HG03196 (cell line): ENCODE data around the gene F2.
"Not testable (repeated sequence)": the region's sequence is repeated elsewhere in the genome, so short reads cannot be mapped to it uniquely, and the experiment has no call there.

Source experiments
- ATAC-seq: cut with Tn5 transposase; IDR thresholded peaks from one replicate; pipeline ENCODE4 v1.9.1; 2021; ENCODE audit not compliant: unreplicated experiment

F2 gene

GRCh38 chr11:46684367-46684766, 34.6 kb upstream of the F2 start:
- ATAC-seq, result no peak

DNA sequence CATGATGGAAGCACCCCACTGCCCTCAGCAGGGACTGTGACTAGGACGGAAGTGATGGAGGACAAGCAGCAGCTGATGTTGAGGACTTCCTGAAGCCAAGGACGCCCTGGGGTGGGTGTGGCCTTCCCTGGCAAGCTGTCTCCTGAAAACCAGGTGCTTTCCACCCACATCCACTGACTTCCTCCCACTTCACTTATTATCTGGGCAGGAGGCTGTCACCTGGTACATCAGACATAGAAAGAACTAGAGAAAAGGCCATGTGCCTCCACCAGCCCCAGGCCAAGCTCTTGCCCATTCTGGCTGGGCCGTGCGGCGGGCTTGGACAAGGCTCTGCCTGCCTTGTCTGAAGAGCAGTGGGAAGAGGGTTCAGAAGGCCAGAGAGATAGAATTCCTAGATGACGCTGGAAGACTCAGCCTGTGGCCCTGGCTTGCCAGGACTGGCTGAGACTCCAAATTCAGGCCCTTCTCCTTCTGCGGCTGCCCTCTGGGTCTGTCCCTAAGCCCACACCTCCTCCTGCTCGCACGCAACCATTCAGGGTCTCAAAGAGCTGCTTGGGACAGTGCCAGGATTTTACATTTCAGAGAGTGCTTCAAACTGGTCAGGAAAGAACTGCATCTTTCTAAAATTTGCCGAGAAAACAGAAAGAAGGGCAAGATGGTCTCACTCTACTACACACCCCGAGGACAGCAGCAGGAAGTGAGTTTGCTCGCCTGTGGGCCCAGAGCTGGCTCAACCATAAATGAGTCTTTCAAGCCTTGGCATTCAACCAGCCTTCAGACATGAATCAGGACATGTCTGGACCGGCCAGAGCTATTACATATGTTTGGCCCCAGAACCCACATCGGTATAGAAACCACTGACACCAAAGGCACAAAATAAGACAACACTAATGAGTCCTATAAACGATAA, 31.9 kb upstream of the F2 start:
- ATAC-seq, result no peak

GRCh38 chr11:46690702-46691101, 28.3 kb upstream of the F2 start:
- no peak for ATAC-seq

GRCh38 chr11:46692450-46692849, 26.6 kb upstream of the F2 start:
- no peak for ATAC-seq

- no peak for ATAC-seq
Observed at GRCh38 chr11:46693597-46694012, 25.4 kb upstream of the F2 start.

DNA sequence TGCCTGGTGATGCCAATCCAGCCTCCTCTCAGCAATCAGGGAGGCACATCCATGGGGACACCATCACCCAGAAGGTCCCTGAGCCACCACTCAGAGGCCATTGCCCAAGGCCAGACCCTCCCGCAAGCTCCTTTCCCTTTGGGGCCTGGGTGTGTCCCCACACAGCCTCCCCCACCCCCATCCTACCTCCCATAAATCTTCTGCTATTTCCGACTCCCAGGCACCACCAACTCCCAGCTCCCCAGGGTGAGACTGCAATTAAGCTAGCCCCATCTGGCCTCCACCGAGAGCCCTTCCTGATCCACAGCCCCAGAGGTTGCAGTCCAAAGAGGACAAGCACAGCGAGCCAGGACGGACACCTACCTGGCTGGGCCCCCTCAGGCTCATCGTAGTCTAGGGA, 24.9 kb upstream of the F2 start:
- no peak for ATAC-seq

DNA sequence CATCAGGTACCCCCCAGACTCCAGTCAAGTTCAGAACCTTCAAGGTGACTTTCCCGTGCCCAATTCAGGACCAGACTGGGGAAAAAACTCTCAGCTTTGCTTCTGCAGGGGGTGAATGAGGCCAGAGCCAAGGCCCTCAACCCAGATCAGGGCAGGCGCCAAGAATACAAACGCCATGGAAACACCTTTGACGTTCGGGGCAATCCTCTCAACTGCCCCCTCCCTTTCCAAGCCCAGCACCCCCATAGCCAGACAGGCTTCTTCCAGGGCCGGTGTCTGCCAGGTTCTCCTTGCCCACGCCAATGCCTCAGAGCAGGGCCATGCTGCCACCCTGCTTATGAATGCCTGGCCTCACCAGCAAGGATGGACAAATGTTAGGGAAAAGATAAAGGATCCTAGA, 24.4 kb upstream of the F2 start:
- ATAC-seq, result no peak

- ATAC-seq, result no peak
Observed at GRCh38 chr11:46695345-46696211, 23.4 kb upstream of the F2 start.

DNA sequence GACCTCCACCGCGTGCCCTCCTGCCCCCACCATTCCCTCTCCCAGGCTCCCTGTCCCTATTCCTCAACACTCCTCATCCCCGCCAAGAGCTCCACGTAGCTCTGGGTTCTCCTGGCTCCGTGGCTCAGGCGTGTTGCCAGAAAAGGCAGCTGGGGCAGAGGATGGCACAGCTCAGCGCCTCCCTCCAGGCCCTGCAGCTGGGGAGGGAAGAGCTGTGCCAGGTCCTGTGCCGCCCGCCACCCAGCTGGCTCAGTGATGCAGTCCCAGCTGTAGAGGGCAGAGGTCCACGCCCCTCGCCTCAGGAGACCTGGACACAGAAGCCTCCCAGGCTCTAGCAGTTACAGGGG, 22.8 kb upstream of the F2 start:
- ATAC-seq, result no peak

DNA sequence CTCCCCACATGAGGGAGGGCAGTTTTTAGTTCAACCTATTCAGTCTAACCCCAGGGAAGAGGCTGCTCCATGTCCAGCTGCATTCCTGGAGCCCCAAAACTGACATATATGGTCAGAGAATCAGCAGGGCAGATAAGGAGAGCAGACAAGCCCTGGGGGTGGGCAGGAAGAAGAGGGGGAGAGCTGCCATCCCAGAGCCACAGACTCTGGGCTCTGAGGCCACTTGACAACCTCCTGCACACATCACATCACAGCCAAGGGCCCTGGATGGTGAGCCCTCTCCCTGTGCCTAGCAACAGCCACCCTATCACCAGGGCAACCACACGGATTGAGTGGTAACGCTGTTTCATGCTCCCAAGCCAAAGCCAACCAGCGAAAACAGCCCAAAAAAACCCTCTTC, 21.7 kb upstream of the F2 start:
- ATAC-seq, result no peak

- no peak for ATAC-seq
Observed at GRCh38 chr11:46697723-46698122, 21.3 kb upstream of the F2 start.

DNA sequence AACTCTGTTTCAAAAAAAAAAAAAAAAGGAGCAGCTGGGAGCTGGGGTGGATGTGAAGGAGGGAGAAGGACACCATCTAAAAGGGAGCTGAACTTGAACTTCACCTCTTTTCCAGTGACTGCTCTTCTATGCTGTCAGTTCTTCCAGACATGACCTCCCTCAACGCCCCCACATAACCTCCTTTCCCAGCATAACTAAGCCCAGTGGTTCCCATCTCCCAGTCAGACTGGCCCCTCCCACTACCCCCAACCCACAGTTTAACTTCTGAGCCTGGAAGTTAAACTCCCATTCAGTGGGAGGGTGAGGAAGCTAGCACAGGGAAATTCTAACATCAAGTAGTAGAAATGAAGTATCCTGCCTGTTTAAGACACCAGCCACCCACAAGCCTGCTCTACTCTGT, 20.4 kb upstream of the F2 start:
- ATAC-seq, result no peak

DNA sequence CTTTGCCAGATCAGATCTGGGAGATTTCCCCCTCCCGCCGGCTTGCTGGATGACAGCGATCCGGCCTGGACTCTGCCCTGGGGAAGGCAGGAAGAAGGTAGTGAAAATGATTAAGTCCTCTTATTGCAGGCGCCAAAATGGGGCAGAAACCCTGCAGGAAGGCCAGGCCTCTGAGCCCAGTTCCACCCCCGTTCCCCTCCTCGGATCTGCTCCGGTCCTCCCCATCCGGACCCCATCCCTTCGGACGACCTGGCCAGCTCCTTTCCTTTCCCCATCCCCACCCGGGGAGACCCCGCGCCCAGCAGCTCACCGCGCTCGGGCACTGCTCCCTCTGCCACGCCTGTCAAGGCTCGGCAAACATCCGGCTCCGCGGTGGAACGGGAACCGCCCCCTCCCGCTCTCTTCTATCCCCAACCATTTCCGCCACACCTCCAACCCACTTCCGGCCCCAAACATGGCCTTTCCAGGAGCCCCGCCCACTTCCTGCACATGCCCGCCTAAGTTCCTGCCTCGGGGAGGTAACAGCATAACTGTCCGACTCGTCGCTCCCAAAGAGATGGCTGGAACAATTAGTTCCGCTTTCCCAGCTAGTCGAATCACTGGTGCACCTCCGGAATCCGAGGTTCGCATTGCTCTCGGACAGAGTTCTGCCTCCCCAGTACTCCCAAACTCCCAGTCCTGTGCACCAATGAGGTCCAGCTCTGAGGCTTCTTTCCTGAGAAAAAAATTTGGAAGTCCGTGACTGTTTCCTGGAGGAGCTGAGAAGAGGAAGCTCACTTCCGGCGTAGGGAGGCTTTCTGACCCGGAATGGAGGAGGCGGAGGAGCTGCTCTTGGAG, 18.6 kb upstream of the F2 start, which contains the start of the genes ARHGAP1 and ZNF408:
ARHGAP1 (minus strand) TSS at position 379 of the 837 bp plus-strand sequence. CDS start 4,512 bp downstream, outside the sequence.
ZNF408 (plus strand) TSS at position 791 of the 837 bp plus-strand sequence; CDS start at position 808, 17 bp downstream.
- ATAC-seq, result peak; percentile 85

- ATAC-seq, result no peak
Observed at GRCh38 chr11:46701078-46701654, 17.8 kb upstream of the F2 start.

GRCh38 chr11:46705070-46705688, 13.8 kb upstream of the F2 start:
- ATAC-seq, result no peak

DNA sequence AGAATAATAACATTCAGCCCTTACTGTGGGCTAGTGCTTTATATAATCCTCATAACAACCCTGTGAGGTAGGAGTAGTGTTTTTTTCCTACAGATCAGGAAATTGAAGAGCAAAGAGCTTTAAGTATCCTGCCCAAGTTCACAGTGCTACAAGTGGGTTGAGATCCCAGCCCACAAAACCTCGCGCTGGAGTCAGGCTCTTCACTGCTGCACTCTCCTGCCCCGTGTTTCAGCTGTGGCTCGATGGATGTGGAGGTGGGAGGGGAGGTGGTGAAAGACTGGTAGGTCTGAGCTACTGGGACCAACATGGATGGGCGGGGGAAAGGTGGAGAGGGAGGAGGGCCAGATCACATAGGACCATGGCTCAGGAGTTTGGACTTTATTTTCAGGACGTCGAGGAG, 12.1 kb upstream of the F2 start:
- ATAC-seq, result no peak

DNA sequence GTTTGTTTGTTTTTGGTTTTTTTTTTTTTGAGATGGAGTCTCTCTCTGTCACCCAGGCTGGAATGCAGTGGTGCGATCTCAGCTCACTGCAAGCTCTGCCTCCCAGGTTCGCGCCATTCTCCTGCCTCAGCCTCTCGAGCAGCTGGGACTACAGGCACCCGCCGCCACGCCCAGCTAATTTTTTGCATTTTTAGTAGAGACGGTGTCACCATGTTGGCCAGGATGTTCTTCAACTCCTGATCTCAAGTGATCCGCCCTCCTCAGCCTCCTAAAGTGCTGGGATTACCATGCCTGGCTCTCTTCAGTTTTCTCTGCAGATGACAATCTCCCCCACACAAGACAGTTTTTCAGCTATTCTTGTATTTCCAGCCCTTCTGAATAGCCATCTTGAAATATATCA, 9.7 kb upstream of the F2 start:
- not testable (repeated sequence) for ATAC-seq

DNA sequence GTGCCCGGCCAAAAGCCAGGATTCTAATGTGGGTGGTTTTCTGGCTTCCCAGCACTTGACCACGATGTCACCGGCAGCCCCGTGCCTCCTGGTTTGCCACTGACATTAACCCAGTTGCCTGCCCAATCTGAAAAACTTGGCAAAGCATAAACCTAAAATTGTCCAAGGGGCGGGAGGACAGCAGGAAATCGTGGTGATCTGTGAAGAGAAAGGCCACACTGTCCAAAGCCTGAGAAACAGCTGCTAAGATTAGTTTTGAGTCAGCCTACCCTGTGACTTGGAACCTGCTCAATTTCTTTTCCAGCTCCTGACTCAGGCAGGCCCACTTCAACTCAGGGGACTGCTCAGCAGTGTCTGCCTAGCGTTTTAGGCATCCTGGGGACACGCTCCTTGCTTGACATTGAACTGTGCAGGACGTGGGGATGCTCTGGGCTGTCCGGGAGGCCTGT, 8.2 kb upstream of the F2 start:
- ATAC-seq, result no peak

DNA sequence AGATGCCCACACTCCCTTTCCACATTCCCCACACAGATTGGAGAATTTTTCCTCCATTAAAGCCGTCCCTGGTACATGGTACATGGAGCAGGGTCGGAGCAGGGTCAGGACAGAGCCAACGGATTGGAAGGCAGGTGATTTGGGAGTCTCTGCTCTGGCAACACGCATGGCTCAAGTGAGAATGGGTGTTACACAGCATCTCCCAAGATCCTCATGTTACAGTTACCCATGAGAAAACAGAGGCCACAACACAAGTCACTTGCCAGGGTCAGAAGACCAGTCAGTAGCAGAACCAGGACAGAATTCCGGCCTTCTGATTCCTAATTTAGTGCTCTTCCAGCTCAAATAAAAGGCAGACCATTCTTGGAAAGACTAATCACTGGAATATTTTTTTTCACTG, 7.7 kb upstream of the F2 start:
- ATAC-seq, result no peak
